Naive B cell (primary cell): Measurements from ENCODE around the gene STIM2. TPM values are rescaled to one million over a fixed set of nuclear protein-coding genes. Genes with fewer than 3 reads are reported as not detected.
"Not testable (repeated sequence)": the region's sequence is repeated elsewhere in the genome, so short reads cannot be mapped to it uniquely, and the experiment has no call there.

Source experiments
- ATAC-seq, 2 donors: fragments of 150-1000 bp; cut with Tn5 transposase; 2 replicates each; pipeline ENCODE4 v1.10.0; 2021; ENCODE audit warnings: low read depth in 2 of 2, mild to moderate bottlenecking in 2 of 2, moderate library complexity in 2 of 2
- DNase-seq: peaks from one replicate; pipeline ENCODE4 v3.0.0; 2022
- H3K27ac Mint-ChIP-seq, 6 donors: one replicate each; pipeline ENCODE4 v1.8.0; 2020 to 2022; ENCODE audit warnings: mild to moderate bottlenecking in 6 of 6, mixed read lengths in 6 of 6, moderate library complexity in 5 of 6, inconsistent platforms in 2 of 6
- H3K27me3 Mint-ChIP-seq, 3 donors: one replicate each; pipeline ENCODE4 v1.8.0; 2021 to 2022; ENCODE audit warnings: mixed read lengths in 3 of 3, mild to moderate bottlenecking in 1 of 3
- H3K36me3 Mint-ChIP-seq, 2 donors: one replicate each; pipeline ENCODE4 v1.8.0; 2020 to 2022; ENCODE audit warnings: mixed read lengths in 2 of 2, inconsistent platforms in 1 of 2, mild to moderate bottlenecking in 1 of 2
- H3K4me1 Mint-ChIP-seq, 3 donors: one replicate each; pipeline ENCODE4 v1.8.0; 2020 to 2022; ENCODE audit warnings: mixed read lengths in 3 of 3, inconsistent platforms in 1 of 3, mild to moderate bottlenecking in 1 of 3, moderate library complexity in 1 of 3
- H3K4me3 Mint-ChIP-seq, 8 donors: one replicate each; pipeline ENCODE4 v1.8.0; 2020 to 2022; ENCODE audit warnings: mild to moderate bottlenecking in 8 of 8, mixed read lengths in 8 of 8, moderate library complexity in 8 of 8, inconsistent platforms in 2 of 8
- H3K9me3 Mint-ChIP-seq, 7 donors: one replicate each; pipeline ENCODE4 v1.8.0; 2020 to 2022; ENCODE audit warnings: mixed read lengths in 7 of 7, mild to moderate bottlenecking in 5 of 7, inconsistent platforms in 2 of 7, moderate library complexity in 1 of 7
- polyA plus RNA-seq, 6 donors: library from polyadenylated mRNA; unstranded; fragments of 300-500 nt; fragmentation: Illumina TruSeq; gene quantifications; one replicate each; pipeline ENCODE4 v1.2.3, GENCODE V29; 2021; ENCODE audit warnings: low read depth in 6 of 6

The STIM2 gene
- polyA plus RNA-seq, 6 donors from 2014 or later: 35.5 to 63.2 (median 46.0) TPM

- Mint-ChIP-seq H3K27ac (peak overlapping the region; percentile 60 to 94 (median 82)), H3K36me3 (peaks cover 12 to 13% of the 10 kb centered on the region in 2 donors), H3K4me1 (peaks cover 46 to 81% (median 73%) of the 10 kb centered on the region in 3 donors), H3K27me3 (no peaks in the 10 kb centered on the region), H3K9me3 (peaks cover 0 to 2% (median 0%) of the 10 kb centered on the region in 7 donors), H3K4me3 (peak overlapping the region in 1 of 8 donors; percentile 38)
- no peak for ATAC-seq
- no peak for DNase-seq
Observed at GRCh38 chr4:26878794-26879391, 18.3 kb downstream of the STIM2 start.

GRCh38 chr4:26879805-26880204 lies 19.2 kb downstream of the STIM2 start:
- peak overlapping the region; percentile 44 to 90 (median 76) for H3K27ac Mint-ChIP-seq
- H3K4me1 Mint-ChIP-seq: peaks cover 52 to 83% (median 73%) of the 10 kb centered on the region in 3 donors
- no peaks in the 10 kb centered on the region for H3K27me3 Mint-ChIP-seq
- peaks cover 12 to 13% of the 10 kb centered on the region in 2 donors for H3K36me3 Mint-ChIP-seq
- peak overlapping the region in 1 of 8 donors; percentile 8 for H3K4me3 Mint-ChIP-seq
- DNase-seq (no peak), ATAC-seq (no peak)
- peaks cover 0 to 2% (median 0%) of the 10 kb centered on the region in 7 donors for H3K9me3 Mint-ChIP-seq

GRCh38 chr4:26884026-26884425 lies 23.4 kb downstream of the STIM2 start:
- peak; percentile 2 to 4 for ATAC-seq
- peaks cover 0 to 6% of the 10 kb centered on the region in 2 donors for H3K36me3 Mint-ChIP-seq

DNA sequence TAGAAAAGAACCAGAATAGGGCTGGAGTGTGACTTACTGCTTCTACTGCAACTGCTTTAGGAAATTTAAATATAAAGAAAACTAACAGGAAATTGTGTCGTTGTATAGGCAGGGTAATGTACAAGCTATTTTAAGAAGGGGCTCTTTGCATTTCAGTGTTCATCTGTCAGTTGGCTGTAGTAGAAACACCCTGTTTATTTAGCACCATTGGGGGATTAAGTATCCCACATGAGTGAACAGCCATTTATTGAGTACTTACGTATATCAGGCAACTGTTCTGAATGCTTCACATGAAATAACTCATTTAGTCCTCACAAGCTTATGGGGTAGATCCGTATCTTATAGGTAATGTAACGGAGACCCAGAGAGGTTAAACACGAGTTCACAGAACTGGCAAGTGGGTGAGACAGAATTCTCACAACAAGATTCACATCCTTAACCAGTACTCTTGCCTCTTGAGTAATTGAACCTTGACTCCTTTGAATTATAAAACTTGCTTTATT lies 23.9 kb downstream of the STIM2 start:
- Mint-ChIP-seq H3K9me3 (peaks cover 0 to 1% (median 0%) of the 10 kb centered on the region in 7 donors), H3K36me3 (peaks cover 0 to under 1% of the 10 kb centered on the region in 2 donors), H3K27ac (peak overlapping the region; percentile 96 to 99 (median 98)), H3K4me3 (peak overlapping the region; percentile 69 to 87 (median 84)), H3K27me3 (no peaks in the 10 kb centered on the region), H3K4me1 (peaks cover 63 to 89% (median 67%) of the 10 kb centered on the region in 3 donors)
- ATAC-seq (peak; percentile 76 to 82), DNase-seq (peak; percentile 69)

More at GRCh38 chr4:26884026-26884425, 23.4 kb downstream of the STIM2 start:
- Mint-ChIP-seq H3K27ac (peak overlapping the region; percentile 96 to 99 (median 98)), H3K4me1 (peaks cover 59 to 89% (median 67%) of the 10 kb centered on the region in 3 donors), H3K27me3 (no peaks in the 10 kb centered on the region), H3K9me3 (peaks cover 0 to 1% (median 0%) of the 10 kb centered on the region in 7 donors), H3K4me3 (peak overlapping the region; percentile 69 to 87 (median 84))
- DNase-seq: no peak

DNA sequence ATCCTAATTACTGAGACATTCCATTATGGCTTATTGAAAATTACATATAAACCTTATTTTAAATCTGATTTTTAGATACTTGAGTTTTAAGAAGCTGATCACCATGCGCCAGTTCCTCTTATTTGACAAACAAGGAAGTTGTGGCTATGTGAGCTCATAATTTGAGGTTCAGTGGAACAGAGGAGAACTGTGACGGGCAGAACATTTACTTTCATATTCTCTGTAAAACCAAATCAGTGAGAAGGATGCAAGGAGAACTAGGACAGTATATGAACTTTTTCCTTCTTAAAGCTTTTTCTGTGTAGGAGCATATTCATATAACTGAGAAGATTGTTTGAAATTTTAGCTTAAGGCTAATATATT lies 25.3 kb downstream of the STIM2 start:
- Mint-ChIP-seq H3K4me1 (peaks cover 61 to 89% (median 68%) of the 10 kb centered on the region in 3 donors), H3K36me3 (no peaks in the 10 kb centered on the region), H3K9me3 (no peaks in the 10 kb centered on the region), H3K27me3 (no peaks in the 10 kb centered on the region), H3K4me3 (peak overlapping the region; percentile 67 to 89 (median 82)), H3K27ac (peak overlapping the region; percentile 95 to 99 (median 98))
- ATAC-seq (peak; percentile 64 to 72), DNase-seq (peak; percentile 81)

DNA sequence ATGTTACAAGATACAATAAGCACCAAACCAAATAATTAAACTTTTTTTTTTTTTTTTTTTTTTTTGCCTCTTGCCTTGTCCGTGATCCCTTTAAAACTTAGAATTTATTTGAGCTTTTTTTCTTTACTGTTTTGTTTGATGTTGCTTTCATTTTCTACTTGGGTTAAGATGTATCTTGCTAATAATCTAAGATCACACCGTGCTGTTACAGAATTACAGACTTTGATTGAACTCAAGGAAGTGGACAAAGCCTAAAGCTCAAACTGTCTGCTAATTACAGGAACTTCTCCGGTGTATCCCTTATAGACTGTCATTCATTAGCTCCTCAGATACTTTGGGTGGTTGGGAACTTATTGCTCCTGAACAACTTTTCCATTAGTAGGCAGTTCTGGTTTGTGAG lies 26.5 kb downstream of the STIM2 start:
- Mint-ChIP-seq H3K4me1 (peaks cover 63 to 87% (median 72%) of the 10 kb centered on the region in 3 donors), H3K27me3 (no peaks in the 10 kb centered on the region), H3K36me3 (peaks cover 0 to 2% of the 10 kb centered on the region in 2 donors), H3K9me3 (peaks cover 0 to 5% (median 0%) of the 10 kb centered on the region in 7 donors), H3K27ac (peak overlapping the region; percentile 95 to 99 (median 98)), H3K4me3 (peak overlapping the region; percentile 13 to 85 (median 72))
- no peak for DNase-seq
- ATAC-seq: no peak

GRCh38 chr4:26887809-26888208 lies 27.2 kb downstream of the STIM2 start:
- H3K27me3 Mint-ChIP-seq: no peaks in the 10 kb centered on the region
- peaks cover 62 to 87% (median 72%) of the 10 kb centered on the region in 3 donors for H3K4me1 Mint-ChIP-seq
- peaks cover 0 to 5% (median 0%) of the 10 kb centered on the region in 7 donors for H3K9me3 Mint-ChIP-seq
- peak overlapping the region in 4 of 6 donors; percentile 75 to 97 (median 82) for H3K27ac Mint-ChIP-seq
- ATAC-seq: no peak
- H3K4me3 Mint-ChIP-seq: no peak overlapping the region
- H3K36me3 Mint-ChIP-seq: peaks cover 0 to 9% of the 10 kb centered on the region in 2 donors
- no peak for DNase-seq

GRCh38 chr4:26889356-26889755 lies 28.7 kb downstream of the STIM2 start:
- no peak overlapping the region for H3K4me3 Mint-ChIP-seq
- H3K36me3 Mint-ChIP-seq: peaks cover 0 to 11% of the 10 kb centered on the region in 2 donors
- no peaks in the 10 kb centered on the region for H3K27me3 Mint-ChIP-seq
- ATAC-seq: no peak
- peaks cover 58 to 86% (median 74%) of the 10 kb centered on the region in 3 donors for H3K4me1 Mint-ChIP-seq
- DNase-seq: no peak
- peak overlapping the region in 4 of 6 donors; percentile 8 to 97 (median 52) for H3K27ac Mint-ChIP-seq
- H3K9me3 Mint-ChIP-seq: peaks cover 0 to 5% (median 0%) of the 10 kb centered on the region in 7 donors

DNA sequence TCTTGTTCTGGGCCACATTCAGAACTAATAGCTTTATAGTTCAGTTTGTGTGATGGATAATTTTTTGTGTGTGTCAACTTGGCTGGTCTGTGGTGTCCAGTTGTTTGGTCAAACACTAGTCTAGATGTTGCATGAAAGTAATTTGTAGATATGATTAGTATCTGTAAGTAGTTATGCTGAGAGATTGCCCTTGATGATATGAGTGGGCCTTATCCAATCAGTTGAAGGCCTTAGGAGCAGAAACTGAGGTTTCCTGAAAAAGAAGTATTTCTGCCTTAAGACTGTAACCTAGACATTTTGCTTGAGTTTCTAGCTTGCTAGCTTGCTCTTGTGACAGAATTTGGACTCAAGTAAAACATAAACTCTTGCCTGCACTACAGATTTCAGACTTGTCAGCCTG lies 30.4 kb downstream of the STIM2 start:
- H3K4me3 Mint-ChIP-seq: peak overlapping the region in 1 of 8 donors; percentile 30
- H3K36me3 Mint-ChIP-seq: peaks cover 0 to 11% of the 10 kb centered on the region in 2 donors
- peaks cover 54 to 84% (median 68%) of the 10 kb centered on the region in 3 donors for H3K4me1 Mint-ChIP-seq
- H3K27ac Mint-ChIP-seq: peak overlapping the region in 2 of 6 donors; percentile 47 to 57
- no peak for ATAC-seq
- DNase-seq: no peak
- H3K27me3 Mint-ChIP-seq: no peaks in the 10 kb centered on the region
- peaks cover 0 to 5% (median 0%) of the 10 kb centered on the region in 7 donors for H3K9me3 Mint-ChIP-seq

DNA sequence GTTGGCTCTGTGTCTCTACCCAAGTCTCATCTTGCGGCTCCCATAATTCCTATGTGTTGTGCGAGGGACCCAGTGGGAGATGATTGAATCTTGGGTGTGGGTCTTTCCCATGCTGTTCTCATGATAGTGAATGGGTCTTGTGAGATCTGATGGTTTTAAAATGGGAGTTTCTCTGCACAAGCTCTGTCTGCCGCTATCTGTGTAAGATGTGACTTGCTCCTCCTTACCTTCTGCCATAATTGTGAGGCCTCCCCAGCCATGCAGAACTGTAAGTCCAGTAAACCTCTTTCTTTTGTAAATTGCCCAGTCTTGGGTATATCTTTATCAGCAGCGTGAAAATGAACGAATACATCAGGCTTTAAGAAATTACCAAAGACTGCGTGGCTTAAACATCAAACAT lies 31.2 kb downstream of the STIM2 start:
- H3K27ac Mint-ChIP-seq: peak overlapping the region in 5 of 6 donors; percentile 47 to 78 (median 71)
- H3K4me1 Mint-ChIP-seq: peaks cover 52 to 83% (median 68%) of the 10 kb centered on the region in 3 donors
- peaks cover 0 to 5% (median 0%) of the 10 kb centered on the region in 7 donors for H3K9me3 Mint-ChIP-seq
- peak overlapping the region in 1 of 8 donors; percentile 23 for H3K4me3 Mint-ChIP-seq
- ATAC-seq: no peak
- no peaks in the 10 kb centered on the region for H3K27me3 Mint-ChIP-seq
- DNase-seq: no peak
- peaks cover 0 to 19% of the 10 kb centered on the region in 2 donors for H3K36me3 Mint-ChIP-seq

DNA sequence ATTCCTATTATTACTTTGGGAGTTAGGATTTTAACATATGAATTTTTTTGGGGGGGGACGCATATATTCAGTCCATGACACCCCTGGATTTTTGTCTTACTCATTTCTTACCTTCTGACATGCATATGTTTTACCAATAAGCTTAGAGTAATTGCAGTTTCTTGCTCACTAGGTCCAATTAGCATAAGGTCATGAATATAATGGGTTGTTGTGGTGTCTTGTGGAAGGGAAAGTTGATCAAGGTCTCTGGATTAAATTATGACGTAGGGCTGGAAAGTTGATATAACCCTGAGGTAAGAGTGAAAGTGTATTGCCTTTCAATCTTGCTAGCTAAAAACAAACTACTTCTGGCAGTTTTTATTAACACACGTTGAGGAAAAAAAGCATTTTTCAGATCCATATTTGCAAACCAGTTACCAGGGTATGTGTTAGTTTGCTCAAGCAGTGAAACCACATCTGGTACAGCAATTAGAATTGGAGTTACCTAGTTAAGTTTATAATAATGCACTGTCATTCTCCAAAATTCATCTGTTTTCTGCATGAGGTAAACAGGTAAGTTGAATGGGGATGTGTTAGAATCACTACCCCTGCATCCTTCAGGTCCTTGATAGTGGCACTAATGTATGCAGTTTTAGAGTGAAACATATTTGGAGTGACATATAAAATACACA lies 32.0 kb downstream of the STIM2 start:
- H3K36me3 Mint-ChIP-seq: peaks cover 0 to 20% of the 10 kb centered on the region in 2 donors

DNA sequence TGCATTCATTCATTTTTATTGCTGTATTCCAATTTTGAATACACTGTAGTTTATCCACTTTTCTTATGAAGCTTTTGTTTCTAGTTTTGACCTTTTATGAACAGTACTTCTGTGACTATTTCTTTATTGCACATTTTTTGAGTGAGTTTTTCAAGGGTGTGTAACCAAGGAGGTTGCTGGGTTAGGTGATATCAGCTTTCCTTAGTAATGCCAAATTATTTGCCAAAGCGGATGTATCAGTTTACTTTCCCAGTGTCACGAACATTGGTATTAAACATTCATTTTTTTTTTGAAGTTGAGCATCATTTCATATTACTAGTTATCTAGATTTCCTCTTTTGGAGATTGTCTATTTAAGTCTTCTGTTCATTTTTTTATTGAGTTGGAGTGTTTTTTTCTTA lies 32.9 kb downstream of the STIM2 start:
- H3K27ac Mint-ChIP-seq: peak overlapping the region in 5 of 6 donors; percentile 35 to 87 (median 67)
- H3K27me3 Mint-ChIP-seq: no peaks in the 10 kb centered on the region
- H3K4me3 Mint-ChIP-seq: no peak overlapping the region

More for the DNA sequence above, 32.0 kb downstream of the STIM2 start:
- Mint-ChIP-seq H3K9me3 (peaks cover 0 to 5% (median 0%) of the 10 kb centered on the region in 7 donors), H3K4me1 (peaks cover 52 to 83% (median 68%) of the 10 kb centered on the region in 3 donors), H3K4me3 (no peak overlapping the region), H3K27ac (peak overlapping the region; percentile 8 to 87 (median 62)), H3K27me3 (no peaks in the 10 kb centered on the region)
- no peak for DNase-seq
- peak in 1 of 2 donors; percentile 27 for ATAC-seq

GRCh38 chr4:26894881-26895280 lies 34.2 kb downstream of the STIM2 start:
- not testable (repeated sequence) for ATAC-seq, H3K9me3 Mint-ChIP-seq, H3K4me3 Mint-ChIP-seq, H3K27me3 Mint-ChIP-seq, DNase-seq
- Mint-ChIP-seq H3K4me1 (peaks cover 54 to 79% (median 66%) of the 10 kb centered on the region in 3 donors), H3K27ac (peak overlapping the region in 1 of 6 donors; percentile 41), H3K36me3 (peaks cover 0 to 20% of the 10 kb centered on the region in 2 donors)

More for the DNA sequence above, 32.9 kb downstream of the STIM2 start:
- ATAC-seq: no peak
- Mint-ChIP-seq H3K36me3 (peaks cover 0 to 20% of the 10 kb centered on the region in 2 donors), H3K4me1 (peaks cover 58 to 84% (median 68%) of the 10 kb centered on the region in 3 donors), H3K9me3 (peaks cover 0 to 5% (median 0%) of the 10 kb centered on the region in 7 donors)
- DNase-seq: no peak
